NB4 (cell line): ENCODE measurements around the gene YIPF2.
"Not testable (repeated sequence)": the region's sequence is repeated elsewhere in the genome, so short reads cannot be mapped to it uniquely, and the experiment has no call there.

ENCODE experiments used
- DNase-seq: peaks from one replicate; pipeline ENCODE4 v3.0.0; 2010; ENCODE audit warnings: low read depth
- H3K4me3 ChIP-seq: one replicate; pipeline ENCODE4 v1.5.1; 2011; ENCODE audit warnings: mild to moderate bottlenecking, low read depth, low read length, moderate library complexity
- MYC ChIP-seq: IDR thresholded peaks from 2 replicates; pipeline ENCODE4 v1.6.1; 2011; ENCODE audit warnings: low read depth, low read length
- POLR2A ChIP-seq: IDR thresholded peaks from 2 replicates; pipeline ENCODE4 v1.6.1; 2011; ENCODE audit warnings: mild to moderate bottlenecking; ENCODE audit not compliant: insufficient read length; ENCODE audit errors: extremely low read depth
- TF ChIP-seq, protein P1 (sequence below): IDR thresholded peaks from one replicate; pipeline ENCODE4 v1.5.1; 2012; ENCODE audit warnings: low read depth, low read length
- TF ChIP-seq, protein P2 (sequence below): IDR thresholded peaks from 2 replicates; pipeline ENCODE4 v1.6.1; 2011; ENCODE audit warnings: low read depth, low read length

The YIPF2 gene

DNA sequence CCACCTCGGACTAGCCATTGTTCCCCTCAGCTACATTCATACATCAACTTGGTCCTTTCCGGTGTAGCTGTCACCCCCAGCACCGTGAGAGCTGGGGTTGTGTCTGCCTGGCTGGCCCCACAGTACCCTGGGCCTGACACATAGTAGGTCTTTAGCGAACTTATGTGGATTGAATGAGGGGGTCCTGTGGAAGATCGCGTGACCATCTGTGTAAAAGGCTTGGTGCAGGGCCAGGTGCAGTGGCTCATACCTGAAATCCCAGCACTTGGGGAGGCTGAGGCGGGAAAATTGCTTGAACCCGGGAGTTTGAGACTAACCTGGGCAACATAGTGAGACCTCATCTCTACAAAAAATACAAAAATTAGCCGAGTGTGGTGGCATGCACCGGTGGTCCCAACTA, 34.4 kb upstream of the YIPF2 start:
- H3K4me3 ChIP-seq, result peak overlapping the region; percentile 21
- DNase-seq, result no peak
- TF ChIP-seq POLR2A, result no peak
- TF ChIP-seq, protein P1, sequence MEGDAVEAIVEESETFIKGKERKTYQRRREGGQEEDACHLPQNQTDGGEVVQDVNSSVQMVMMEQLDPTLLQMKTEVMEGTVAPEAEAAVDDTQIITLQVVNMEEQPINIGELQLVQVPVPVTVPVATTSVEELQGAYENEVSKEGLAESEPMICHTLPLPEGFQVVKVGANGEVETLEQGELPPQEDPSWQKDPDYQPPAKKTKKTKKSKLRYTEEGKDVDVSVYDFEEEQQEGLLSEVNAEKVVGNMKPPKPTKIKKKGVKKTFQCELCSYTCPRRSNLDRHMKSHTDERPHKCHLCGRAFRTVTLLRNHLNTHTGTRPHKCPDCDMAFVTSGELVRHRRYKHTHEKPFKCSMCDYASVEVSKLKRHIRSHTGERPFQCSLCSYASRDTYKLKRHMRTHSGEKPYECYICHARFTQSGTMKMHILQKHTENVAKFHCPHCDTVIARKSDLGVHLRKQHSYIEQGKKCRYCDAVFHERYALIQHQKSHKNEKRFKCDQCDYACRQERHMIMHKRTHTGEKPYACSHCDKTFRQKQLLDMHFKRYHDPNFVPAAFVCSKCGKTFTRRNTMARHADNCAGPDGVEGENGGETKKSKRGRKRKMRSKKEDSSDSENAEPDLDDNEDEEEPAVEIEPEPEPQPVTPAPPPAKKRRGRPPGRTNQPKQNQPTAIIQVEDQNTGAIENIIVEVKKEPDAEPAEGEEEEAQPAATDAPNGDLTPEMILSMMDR, result no peak

DNA sequence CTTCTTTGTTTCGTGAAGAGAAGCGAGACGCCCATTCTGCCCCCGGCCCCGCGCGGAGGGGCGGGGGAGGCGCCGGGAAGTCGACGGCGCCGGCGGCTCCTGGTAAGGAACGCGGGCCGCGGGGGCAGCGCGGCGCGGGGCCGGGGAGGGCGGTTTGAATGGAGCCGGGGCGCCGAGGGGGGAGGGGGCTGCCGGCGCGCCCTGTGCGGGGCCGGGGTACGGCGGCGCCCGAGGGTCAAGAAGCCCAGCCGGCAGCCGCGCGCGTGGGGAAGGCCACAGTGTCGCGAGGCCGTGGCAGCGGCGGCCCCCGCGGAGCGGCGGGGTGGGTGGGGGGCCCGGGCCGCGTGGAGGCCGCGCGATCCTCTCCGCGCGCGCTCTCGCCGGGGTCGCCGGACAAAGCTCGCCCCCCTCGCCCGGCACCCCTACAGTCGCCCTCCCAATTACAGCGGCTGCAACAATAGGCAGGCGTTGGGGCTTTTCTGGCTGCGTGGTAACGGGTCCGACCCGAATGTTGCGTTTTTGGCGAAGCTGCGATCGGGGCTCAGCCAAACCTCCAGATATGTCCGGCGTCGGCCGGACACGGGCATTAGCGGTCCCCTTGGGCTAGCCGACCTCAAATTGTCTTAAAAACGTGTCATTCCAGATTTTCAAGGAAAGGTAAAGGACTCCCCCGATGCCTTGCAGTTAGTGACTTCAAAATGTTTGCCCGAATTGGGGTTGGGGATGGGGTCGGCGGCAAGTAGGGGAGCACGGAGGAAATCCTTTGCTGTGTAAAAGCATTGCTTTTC, 32.8 kb upstream of the YIPF2 start:
- DNase-seq, result peak; percentile 60
- peak overlapping the region; percentile 97 for H3K4me3 ChIP-seq
- TF ChIP-seq, protein P1, result no peak
- TF ChIP-seq MYC (no peak), POLR2A (no peak)
- TF ChIP-seq, protein P2, sequence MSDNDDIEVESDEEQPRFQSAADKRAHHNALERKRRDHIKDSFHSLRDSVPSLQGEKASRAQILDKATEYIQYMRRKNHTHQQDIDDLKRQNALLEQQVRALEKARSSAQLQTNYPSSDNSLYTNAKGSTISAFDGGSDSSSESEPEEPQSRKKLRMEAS, result no peak

DNA sequence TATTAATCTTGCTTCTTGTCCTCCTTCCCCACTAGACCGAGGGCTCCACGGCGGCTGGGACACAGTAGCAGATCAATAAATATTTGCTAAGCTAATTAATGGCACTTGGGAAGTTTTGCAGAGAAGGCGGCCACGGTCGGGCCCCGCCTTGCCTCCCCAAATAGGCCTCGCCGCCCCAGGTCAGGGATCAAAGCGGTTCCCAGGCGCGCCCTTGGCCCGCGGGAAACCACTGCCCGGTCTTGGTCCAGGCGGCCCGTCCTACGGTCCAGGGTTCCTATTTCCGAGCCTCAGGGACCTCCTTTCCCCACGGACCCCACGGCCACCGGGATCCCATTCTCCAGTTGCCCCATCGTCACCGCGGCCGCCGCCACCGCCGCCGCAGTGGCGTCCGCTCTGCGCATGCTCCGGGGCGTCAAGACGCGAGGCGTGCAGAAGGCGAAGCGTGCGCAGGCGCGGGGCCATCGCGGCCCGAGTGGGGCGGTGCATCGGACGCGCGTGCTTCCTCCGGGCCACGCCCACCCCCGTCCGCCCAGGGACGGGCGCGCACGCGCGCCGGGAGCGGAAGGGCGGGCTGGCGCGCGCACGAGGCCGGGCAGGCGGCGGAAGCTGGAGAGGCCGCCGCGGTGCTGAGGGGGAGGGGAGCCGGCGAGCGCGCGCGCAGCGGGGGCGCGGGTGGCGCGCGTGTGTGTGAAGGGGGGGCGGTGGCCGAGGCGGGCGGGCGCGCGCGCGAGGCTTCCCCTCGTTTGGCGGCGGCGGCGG, 32.1 kb upstream of the YIPF2 start, which contains the start of gene SMARCA4:
Gene SMARCA4 (plus strand): TSS at position 717 of the 759 bp plus-strand sequence. CDS start 23,122 bp downstream, outside the sequence.
- DNase-seq, result peak; percentile 95
- H3K4me3 ChIP-seq, result peak within 1 kb of the TSS; percentile 97
- TF ChIP-seq MYC (peak; percentile 15; the same call in 1 of the 2 replicates), POLR2A (peak; percentile 95)
- TF ChIP-seq, protein P2, result peak; percentile 80; the same call in 1 of the 2 replicates
- TF ChIP-seq, protein P1, result no peak

DNA sequence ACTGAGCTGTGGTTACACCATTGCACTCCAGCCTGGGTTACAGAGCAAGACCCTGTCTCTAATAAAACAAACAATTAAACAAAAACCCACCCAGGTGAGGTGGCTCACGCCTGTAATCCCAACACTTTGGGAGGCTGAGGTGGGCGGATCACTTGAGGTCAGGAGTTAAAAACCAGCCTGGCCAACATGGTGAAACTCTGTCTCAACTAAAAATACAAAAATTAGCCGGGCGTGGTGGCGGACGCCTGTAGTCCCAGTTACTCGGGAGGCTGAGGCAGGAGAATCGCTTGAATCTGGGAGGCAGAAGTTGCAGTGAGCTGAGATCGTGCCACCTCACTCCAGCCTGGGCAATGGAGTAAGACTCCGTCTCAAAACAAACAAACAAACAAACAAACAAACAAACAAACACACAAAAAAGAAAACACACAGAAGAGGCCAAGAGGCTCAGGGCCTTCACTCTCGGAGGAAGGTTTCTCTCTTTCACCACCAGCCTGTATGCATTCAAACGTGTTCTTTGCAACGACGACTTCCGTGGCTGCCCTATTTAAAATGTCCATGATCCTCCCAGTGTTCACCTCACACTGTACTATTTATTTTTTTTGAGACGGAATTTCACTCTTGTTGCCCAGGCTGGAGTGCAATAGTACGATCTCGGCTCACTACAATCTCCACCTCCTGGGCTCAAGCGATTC, 31.0 kb upstream of the YIPF2 start:
- not testable (repeated sequence) for DNase-seq
- peak overlapping the region; percentile 80 for H3K4me3 ChIP-seq

DNA sequence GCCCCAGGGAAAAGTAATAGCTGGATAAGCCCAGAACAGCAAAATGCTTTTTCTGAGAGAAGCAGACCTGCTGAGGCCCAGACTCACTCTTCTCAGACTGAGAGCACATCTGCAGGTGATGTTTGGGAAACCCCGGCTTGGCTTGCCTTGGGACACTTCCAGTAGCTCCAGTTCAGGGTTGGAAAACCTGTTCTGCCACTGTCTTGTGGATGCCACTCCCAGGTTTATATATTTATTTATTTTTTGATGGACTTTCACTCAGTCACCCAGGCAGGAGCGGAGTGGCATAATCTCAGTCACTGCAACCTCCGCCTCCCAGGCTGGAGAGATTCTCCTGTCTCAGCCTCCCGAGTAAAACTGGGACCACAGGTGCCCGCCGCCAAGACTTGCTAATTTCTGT, 24.4 kb upstream of the YIPF2 start:
- no peak overlapping the region for H3K4me3 ChIP-seq
- TF ChIP-seq MYC (no peak), POLR2A (no peak)
- TF ChIP-seq, protein P1, result no peak
- TF ChIP-seq, protein P2, result no peak
- no peak for DNase-seq
